HG03571 (cell line): ENCODE data around the gene KL.
A peak's percentile ranks its signal among the peaks of the same experiment; 100 is the strongest.

Experiments used
- ATAC-seq: cut with Tn5 transposase; IDR thresholded peaks from one replicate; pipeline ENCODE4 v1.9.1; 2021; ENCODE audit not compliant: unreplicated experiment

KL gene

DNA sequence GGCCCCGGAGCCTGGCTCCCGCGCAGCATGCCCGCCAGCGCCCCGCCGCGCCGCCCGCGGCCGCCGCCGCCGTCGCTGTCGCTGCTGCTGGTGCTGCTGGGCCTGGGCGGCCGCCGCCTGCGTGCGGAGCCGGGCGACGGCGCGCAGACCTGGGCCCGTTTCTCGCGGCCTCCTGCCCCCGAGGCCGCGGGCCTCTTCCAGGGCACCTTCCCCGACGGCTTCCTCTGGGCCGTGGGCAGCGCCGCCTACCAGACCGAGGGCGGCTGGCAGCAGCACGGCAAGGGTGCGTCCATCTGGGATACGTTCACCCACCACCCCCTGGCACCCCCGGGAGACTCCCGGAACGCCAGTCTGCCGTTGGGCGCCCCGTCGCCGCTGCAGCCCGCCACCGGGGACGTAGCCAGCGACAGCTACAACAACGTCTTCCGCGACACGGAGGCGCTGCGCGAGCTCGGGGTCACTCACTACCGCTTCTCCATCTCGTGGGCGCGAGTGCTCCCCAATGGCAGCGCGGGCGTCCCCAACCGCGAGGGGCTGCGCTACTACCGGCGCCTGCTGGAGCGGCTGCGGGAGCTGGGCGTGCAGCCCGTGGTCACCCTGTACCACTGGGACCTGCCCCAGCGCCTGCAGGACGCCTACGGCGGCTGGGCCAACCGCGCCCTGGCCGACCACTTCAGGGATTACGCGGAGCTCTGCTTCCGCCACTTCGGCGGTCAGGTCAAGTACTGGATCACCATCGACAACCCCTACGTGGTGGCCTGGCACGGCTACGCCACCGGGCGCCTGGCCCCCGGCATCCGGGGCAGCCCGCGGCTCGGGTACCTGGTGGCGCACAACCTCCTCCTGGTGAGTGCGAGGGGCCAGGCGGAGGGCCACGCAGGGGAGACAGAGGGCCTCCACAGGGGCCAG, at the start of gene KL:
KL (plus strand) TSS at position 10 of the 909 bp plus-strand sequence; CDS start at position 28, 18 bp downstream.
- ATAC-seq, result peak; percentile 27

- no peak for ATAC-seq
These were observed 48.5 kb upstream of the KL start for GRCh38 chr13:32967584-32968182.

- ATAC-seq, result no peak
These were observed 47.9 kb upstream of the KL start for GRCh38 chr13:32968316-32968715.

DNA sequence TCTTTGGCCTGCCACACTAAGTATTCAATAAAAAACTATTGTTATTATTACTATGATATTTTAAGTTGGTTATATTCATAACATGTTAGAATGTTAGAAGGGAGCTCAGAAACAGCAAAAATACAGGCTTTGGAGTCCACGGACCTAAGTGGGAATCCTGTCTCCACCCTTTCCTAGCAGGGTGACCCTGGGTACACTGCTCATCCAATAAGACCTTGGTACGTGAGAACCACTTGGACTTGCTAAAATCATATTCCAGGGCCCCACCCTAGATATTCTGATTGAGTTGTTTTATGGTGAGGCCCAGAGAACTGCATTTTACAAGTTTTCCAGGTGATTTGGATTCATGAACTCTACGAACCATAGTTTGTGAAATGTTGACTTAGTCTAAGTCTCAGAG, 47.4 kb upstream of the KL start:
- no peak for ATAC-seq

DNA sequence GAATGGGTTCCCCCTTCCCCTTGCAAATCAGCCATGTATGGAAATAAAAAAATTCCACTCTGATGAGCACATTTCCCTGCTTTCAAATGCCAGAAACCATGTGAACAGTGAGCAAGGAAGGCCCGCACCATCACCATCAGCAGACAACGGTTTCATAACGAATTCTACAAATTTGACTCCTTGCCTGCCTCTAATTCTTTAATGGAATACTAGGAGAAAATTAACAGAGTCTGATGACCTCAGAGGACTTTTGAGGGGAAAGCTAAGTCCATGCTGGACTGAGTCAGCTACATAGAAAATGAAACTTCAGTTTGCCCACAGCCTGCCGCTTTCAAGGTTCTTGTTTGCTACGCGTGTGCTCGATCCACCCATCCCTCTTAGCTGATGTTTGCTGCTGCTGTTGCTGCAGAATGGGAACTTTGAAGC, 46.7 kb upstream of the KL start:
- peak; percentile 71 for ATAC-seq

DNA sequence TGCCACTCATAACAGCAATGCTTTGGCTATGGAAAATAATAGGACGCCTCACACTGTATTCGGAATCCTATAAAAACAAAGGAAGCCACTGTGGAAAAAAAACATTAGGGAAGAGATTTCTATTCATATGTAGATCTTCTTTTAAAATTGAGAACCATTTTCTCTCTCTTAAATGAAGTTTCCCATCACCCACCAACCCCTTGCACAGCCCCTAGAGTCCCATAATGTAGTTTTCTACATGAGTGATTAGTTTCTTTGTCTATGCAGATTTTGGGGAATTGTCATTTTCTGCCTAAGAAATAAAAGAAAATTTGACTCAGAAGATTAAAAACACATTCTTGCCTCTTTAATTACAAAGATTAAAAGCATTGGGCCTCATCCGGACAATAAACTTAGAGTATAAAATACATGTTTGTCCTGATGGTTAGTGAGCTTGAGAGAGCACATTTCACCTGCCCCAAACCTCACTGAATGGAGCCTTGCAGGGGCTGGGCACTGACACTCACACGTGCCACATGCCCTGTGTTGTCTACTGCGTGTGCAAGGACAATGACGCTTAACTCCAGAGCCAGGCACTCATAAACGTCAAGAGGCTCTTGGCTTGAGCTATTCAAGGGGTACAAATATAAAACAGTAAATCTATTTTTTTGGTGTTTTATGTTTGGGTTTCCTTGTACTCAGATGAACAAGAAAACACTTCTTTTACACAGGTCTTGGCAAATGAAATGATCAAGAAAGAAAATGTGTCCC, 40.0 kb upstream of the KL start:
- ATAC-seq, result no peak

- ATAC-seq, result no peak
These were observed 39.3 kb upstream of the KL start for GRCh38 chr13:32976912-32977311.

- no peak for ATAC-seq
These were observed 38.9 kb upstream of the KL start for GRCh38 chr13:32977321-32977720.

DNA sequence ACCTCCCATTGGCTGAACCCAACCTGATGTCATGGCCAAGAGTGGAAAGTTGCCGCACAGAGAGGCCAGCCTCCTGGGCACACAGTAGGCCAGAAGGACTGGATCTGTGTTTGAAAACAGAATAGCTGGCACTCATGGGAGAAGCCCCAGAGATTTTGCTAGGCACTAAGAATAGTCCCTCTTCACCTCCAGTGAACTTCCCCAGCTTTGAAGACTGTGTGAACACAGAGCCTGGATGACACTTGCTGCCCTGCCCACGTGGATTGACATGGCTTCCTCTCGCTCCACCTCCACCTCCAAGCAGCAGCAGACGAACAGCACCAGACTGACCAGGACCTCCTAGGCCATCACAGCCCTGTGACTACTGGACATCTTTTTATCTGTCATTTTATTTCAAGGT, 37.9 kb upstream of the KL start:
- no peak for ATAC-seq

DNA sequence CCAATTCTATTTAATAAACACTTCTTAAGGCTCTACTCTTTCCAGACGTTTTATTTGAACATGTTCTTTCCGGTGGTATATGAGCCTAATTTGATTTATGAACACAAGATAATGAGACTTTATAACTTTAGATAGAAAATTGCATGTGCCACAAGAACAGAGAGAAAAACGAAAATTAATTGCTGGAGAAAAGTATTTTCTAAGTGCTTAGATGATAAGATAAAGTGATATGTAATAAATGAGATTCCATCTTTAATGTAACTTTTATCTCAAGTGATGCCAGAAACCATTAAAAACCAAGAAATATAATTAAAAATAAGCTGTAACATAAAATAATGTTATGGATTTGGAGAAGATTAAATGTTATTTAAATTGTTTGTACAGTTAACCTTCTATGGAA, 33.2 kb upstream of the KL start:
- no peak for ATAC-seq

GRCh38 chr13:32984857-32985626, 31.2 kb upstream of the KL start:
- ATAC-seq, result no peak

DNA sequence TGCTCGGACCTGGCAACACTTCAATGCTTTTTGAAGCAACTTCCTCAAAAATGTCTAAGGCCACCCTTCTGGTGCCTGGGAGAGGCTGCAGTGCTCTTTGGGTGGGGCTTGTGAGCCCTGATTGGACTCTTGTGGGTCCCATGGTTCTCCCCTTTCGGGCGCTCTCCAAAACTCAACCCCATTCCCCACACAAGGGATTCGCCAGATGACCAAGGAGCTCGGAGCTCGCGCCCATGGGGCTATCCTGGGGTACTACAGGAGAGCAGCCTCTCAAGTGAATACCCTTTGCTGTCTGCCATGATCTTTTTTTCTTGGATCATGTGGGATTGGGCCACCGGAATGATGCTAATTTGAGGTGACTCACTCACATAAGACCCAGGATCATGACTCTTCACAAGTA, 29.7 kb upstream of the KL start:
- no peak for ATAC-seq

GRCh38 chr13:32987462-32987861, 28.8 kb upstream of the KL start:
- ATAC-seq, result no peak

DNA sequence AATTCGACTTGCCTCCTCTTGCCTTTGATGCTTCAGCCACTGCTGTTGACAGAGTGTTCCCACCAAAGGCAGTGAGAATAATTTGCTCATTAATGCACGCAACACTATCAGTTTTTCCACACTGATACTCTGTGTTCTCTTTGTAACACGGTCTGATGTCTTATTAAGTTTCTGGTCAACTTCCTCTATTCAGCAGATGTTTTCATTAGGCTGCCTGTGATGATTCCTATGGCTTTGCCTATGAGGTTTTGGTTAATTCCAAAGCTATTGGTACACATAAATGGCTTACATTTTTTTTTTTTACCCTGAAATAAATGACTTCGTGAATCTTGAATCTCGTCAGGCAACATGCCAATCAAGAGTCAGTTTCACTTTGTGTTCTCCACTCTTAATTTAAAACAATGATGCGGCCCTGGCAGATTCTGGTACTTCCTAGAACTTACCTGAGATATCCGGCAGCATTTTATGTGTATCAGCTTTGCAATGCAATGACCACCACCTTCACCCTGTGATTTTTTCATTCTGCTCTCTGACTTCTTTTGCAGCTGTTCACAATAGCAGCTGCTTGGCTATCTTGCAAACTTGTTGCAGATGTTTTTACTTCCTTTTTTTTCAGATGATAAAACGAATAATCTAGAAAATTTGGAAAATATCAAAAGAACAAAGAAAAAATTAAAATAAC, 27.5 kb upstream of the KL start:
- no peak for ATAC-seq

DNA sequence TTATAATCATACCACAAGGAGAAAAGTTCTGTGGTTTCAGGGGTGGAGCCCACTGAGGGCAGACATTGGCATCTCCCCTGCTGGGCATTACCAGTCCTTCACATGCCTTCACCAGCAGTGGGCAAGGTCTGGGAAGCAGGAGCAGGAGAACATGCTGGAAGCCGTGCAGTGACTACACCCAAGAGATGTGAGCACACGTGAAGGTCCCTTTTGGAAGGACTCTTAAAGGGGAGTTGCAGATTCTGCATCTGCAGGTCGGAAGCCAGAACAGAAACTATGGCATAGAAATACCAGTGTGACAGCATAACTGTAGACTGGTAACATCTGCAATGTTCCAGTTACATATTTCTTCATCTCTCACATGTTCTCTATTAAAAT, 26.9 kb upstream of the KL start:
- no peak for ATAC-seq

GRCh38 chr13:32989942-32990341, 26.3 kb upstream of the KL start:
- no peak for ATAC-seq

- no peak for ATAC-seq
These were observed 23.1 kb upstream of the KL start for GRCh38 chr13:32993145-32993544.

DNA sequence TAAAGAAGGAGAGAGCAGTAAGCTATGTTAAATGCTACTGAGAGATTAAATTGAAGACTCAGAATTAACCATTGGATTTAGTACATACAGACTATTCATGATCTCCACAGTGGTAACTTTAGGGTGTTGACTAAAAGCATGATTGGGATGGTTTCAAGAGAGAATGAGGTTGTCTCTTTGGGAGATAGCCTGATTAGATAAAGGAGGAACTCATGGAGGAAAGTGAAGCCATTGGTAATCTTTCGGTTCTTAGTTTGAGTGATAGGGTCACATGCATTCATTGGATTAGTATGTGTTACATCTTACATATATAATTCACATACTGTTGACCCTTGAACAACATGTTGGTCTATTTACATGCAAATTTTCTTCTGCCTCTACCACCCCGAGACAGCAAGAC, 18.8 kb upstream of the KL start:
- no peak for ATAC-seq

DNA sequence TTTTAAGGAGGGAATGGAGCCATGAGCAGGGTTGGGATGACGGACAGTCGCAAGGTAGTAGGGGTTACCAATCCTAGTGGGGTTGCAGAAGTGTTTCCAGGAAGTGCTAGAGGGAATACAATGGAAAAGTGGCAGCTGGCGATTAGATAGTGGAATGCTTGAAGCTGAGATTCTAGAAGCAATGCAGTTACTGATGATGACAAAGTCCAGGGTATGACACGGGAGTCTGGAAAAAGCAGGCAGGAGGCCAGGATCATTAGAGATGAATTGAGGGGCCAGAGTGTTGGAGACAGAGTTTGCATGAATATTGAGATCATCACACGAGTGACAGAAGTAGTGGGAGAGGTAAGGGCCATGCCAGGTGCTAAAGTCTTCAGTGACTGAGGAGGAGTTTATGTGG, 17.3 kb upstream of the KL start:
- no peak for ATAC-seq

DNA sequence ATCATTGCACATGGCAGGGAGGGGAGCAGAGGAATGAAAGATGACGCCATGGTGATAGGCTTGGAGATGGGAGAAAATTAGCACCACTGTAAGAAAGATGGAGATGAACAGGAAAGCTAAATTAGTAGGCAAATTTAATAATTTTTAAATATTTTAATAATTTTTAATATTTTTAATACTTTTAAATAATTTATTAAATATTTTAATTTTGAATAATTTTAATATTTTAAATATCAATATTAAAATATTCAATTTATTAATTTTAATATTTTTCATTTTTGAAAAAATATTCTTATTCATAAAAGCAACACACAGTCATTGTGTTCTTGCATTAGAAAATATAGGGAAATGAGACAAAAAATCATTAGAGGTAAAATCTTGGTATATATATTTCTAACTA, 15.9 kb upstream of the KL start:
- no peak for ATAC-seq
